RWPE1 (cell line): ENCODE measurements around the gene GJC1.

Source experiments
- CTCF ChIA-PET: fragments of 350-600 bp; sonication (Branson Sonifier 250); formaldehyde crosslinking; extraction: SDS; loops from one replicate; lab custom pipeline; 2021; lab: Yijun Ruan, JAX
- POLR2A ChIA-PET: fragments of 400-600 bp; formaldehyde crosslinking; extraction: SDS; loops from one replicate; lab custom pipeline; 2020; ENCODE audit warnings: antibody characterized with exemption; ENCODE audit not compliant: low non-redundant PET; lab: Yijun Ruan, JAX
- DNase-seq: peaks from one replicate; pipeline ENCODE4 v3.0.0; 2012; ENCODE audit warnings: low spot score
- H3K27ac ChIP-seq: fragments of 450-650 bp; 2 replicates; pipeline ENCODE4 v1.5.1; 2017
- TF ChIP-seq, protein P1 (sequence below): fragments of 450-650 bp; conservative IDR thresholded peaks from 2 replicates; pipeline ENCODE4 v1.5.1; 2017; ENCODE audit warnings: low read depth, mild to moderate bottlenecking

The GJC1 gene

DNA sequence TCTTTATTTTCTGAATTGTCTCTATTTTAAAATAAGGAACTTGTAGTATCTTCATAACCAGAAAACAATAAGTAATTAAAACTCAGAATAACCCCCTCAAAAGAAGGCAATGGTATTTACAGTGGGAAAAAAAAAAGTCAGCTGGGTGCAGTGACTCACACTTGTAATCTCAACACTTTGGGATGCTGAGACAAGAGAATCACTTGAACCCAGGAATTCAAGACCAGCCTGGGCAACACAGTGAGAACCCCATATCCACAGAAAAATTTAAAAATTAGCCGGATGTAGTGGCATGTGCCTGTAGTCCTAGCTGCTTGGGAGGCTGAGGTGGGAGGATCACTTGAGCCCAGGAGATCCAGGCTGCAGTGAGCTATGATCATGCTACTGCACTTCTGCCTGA is 37.8 kb downstream of the GJC1 start:
- DNase-seq: no peak
- TF ChIP-seq, protein P1, sequence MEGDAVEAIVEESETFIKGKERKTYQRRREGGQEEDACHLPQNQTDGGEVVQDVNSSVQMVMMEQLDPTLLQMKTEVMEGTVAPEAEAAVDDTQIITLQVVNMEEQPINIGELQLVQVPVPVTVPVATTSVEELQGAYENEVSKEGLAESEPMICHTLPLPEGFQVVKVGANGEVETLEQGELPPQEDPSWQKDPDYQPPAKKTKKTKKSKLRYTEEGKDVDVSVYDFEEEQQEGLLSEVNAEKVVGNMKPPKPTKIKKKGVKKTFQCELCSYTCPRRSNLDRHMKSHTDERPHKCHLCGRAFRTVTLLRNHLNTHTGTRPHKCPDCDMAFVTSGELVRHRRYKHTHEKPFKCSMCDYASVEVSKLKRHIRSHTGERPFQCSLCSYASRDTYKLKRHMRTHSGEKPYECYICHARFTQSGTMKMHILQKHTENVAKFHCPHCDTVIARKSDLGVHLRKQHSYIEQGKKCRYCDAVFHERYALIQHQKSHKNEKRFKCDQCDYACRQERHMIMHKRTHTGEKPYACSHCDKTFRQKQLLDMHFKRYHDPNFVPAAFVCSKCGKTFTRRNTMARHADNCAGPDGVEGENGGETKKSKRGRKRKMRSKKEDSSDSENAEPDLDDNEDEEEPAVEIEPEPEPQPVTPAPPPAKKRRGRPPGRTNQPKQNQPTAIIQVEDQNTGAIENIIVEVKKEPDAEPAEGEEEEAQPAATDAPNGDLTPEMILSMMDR: no peak
- ChIA-PET POLR2A (no interaction called here), CTCF (interaction anchor here (0.5 to 1.6 kb wide), 2 partner anchors 13 to 36 kb away, joined by 4 to 7 read pairs; no protein-coding TSS in a partner anchor)
- no peak overlapping the region for H3K27ac ChIP-seq

DNA sequence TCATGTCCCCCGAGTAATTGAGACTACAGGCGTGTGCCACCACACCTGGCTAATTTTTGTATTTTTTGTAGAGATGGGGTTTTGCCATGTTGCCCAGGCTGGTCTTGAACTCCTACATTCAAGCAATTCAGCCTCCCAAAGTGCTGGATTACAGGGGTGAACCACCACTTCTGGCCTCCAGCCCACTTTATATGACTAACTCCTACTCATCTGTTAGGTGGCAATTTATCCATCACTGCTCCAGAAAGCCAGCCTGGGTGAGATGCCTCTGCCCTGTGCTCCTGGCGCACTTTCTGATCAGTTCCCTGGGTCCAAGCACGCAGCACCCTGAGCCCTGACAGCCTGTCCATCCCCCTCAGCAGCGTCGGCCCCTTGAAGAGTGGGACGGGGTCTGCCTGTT is 41.9 kb downstream of the GJC1 start:
- no peak for DNase-seq
- no peak overlapping the region for H3K27ac ChIP-seq
- CTCF ChIA-PET: no interaction called here
- TF ChIP-seq, protein P1: no peak
- POLR2A ChIA-PET: no interaction called here

DNA sequence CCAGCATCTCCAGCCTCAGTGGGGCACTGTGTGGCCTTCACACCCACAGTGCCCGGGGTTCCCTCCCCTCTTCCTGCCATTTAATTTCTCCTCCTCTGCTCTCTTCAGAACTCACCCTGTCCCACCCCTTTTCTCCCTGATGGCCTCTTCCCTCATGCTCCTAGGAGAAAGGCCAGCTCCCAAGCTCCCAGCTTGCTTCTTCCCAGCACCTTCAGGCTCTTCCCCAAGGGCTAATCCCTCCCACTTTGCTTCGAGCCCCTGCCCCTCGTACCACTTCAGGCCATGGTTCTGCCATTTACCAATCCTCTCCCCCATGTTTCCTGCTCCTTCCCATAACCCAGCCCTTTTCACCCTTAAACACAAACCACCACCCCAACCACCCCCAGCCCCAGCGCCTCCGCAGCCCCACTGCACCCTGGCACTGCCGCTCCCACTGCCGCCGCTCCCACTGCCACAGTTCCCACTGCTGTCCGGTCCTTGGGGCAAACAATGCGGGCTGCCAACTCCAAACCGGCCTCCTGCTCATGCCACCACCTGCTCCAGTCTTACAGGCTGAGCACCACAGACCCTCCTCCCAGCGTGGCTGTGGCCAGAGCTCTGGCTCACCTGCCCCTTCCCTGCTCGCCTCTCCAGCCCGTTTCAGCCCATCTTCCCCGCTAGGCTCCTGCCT is 42.7 kb downstream of the GJC1 start:
- POLR2A ChIA-PET: no interaction called here
- no peak for DNase-seq
- no peak overlapping the region for H3K27ac ChIP-seq
- TF ChIP-seq, protein P1: no peak
- CTCF ChIA-PET: interaction anchor here (1.0 kb wide), 1 partner anchor 91 kb away, joined by 3 read pairs; no protein-coding TSS in a partner anchor

DNA sequence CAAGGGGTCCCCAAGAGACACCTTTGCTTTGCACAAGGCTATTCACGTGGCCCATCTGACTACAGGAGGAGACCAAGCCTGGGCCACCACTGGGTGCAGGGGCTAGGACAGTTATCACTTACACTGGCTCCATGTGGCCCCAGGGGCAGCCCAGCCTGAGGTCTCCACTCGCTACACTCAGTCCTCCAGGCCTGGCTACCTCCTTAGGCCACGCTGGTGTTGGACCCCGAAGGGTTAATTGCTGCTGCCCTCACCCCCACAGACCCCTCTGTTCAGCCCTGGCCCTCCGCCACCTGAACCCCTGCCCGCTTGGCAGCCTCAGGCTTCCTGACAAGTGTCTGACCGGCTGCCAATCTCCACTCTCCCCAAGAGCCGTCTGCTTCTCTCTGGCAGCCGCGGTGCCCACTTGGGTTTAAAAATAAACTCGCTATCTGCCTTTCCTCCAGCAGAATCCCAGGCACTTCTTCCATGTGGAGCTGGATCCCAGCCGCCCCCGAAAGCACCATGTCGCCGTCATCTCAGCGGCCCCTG is 43.5 kb downstream of the GJC1 start:
- POLR2A ChIA-PET: no interaction called here
- TF ChIP-seq, protein P1: no peak
- CTCF ChIA-PET: interaction anchor here (0.7 to 1.0 kb wide), 2 partner anchors 65 to 92 kb away, joined by 3 read pairs; no protein-coding TSS in a partner anchor
- no peak overlapping the region for H3K27ac ChIP-seq
- DNase-seq: no peak

DNA sequence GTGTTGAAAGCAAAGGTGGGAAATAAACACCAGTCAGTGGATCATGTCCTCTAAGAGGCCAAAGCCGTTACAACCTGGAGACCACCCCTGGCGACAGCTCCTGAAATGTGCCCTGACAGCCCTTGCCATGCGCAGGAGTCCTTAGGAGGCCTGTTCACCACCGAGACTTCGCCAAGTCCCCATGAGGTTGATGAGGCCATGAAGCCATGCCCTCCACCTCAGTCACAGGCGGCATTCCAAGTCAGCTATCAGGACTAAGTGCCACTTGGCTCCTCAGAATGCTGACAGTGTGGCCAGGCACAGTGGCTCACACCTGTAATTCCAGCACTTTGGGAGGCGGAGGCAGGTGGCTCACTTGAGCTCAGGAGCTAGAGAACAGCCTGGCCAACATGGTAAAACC is 44.2 kb downstream of the GJC1 start:
- POLR2A ChIA-PET: no interaction called here
- DNase-seq: no peak
- CTCF ChIA-PET: interaction anchor here (0.7 kb wide), 1 partner anchor 65 kb away, joined by 3 read pairs; no protein-coding TSS in a partner anchor
- no peak overlapping the region for H3K27ac ChIP-seq
- TF ChIP-seq, protein P1: no peak

DNA sequence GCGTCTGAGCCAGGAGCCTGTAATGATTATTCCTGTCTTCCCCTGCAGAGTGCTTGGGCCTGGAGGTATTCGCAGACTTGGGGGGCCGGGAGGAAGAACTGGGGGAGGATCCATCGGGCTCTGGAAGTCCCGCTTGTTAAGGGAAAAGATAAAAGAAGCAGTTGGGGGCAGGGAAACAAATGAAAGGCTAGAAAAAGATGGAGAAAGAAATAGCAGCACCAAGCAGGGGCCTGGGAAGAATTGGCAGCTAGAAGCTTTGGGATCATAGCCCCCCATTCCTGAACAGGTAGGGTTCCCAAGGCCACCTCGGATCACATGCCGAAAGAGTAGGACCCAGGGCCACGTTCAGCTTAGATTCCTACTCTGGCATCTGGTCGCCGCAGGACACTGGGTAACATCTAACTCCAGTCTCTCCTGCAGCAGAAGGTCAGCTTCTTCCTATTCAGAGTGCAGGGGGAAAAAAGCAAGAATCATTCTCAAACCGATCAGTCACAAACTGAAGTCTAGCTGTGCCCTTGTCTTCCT is 47.7 kb downstream of the GJC1 start:
- no peak for DNase-seq
- TF ChIP-seq, protein P1: no peak
- H3K27ac ChIP-seq: no peak overlapping the region
- ChIA-PET POLR2A (no interaction called here), CTCF (interaction anchor here (1.2 kb wide), 2 partner anchors 81 to 96 kb away, joined by 4 read pairs; no protein-coding TSS in a partner anchor)
